ENCODE results near the gene NRDE2. TPM values are rescaled to one million over a fixed set of nuclear protein-coding genes. Genes with fewer than 3 reads are reported as not detected.
"Not testable (repeated sequence)": the region's sequence is repeated elsewhere in the genome, so short reads cannot be mapped to it uniquely, and the experiment has no call there.

NRDE2 gene
- polyA plus RNA-seq, 1 donor from 2014 or later = 9.5 TPM

DNA sequence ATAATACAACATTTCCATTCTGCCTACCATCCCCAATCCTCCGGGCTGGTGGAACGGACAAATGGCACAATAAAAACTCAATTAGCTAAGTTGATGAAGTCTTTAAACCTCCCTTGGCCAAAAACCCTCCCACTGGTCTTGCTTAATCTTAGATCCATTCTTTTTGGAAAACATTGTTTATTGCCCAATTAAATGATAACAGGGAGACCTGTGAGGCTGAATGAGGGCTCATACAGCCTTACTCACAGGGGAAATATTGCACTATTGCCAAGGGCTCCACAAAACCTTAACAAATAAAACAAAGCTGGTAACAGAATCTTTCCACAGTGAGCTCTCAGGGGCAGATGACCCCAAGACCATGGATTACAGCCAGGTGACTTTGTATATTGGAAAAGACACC is 83.1 kb downstream of the NRDE2 start:
- H3K36me3 ChIP-seq (ENCODE audit: insufficient read depth, low read length) = no peaks in the 10 kb centered on the region
- no peaks in the 10 kb centered on the region for H3K9me3 ChIP-seq (ENCODE audit: low read length)
- H3K4me2 ChIP-seq (ENCODE audit: low read length) = no peak overlapping the region
- no peak overlapping the region for H3K27ac ChIP-seq (ENCODE audit: low read length)
- no peaks in the 10 kb centered on the region for H3K79me2 ChIP-seq (replicated peaks; ENCODE audit: insufficient read depth, low read length)
- H3F3A ChIP-seq (ENCODE audit: insufficient read depth, low read length, poor library complexity, severe bottlenecking) = no peaks in the 10 kb centered on the region
- no peaks in the 10 kb centered on the region for H3K27me3 ChIP-seq (ENCODE audit: insufficient read depth, low read depth, low read length)
- no peak overlapping the region for H2AFZ ChIP-seq (ENCODE audit: low read depth, low read length)
- H4K20me1 ChIP-seq (ENCODE audit: insufficient read depth) = no peaks in the 10 kb centered on the region
- H3K4me3 ChIP-seq (ENCODE audit: low read length) = no peak overlapping the region
- no peaks in the 10 kb centered on the region for H3K9me2 ChIP-seq (ENCODE audit: insufficient read depth, low read length)
- no peak overlapping the region for H3K9ac ChIP-seq (ENCODE audit: low read length)
- no peak for TF ChIP-seq REST (IDR thresholded peaks at IDR 0.05; ENCODE audit: borderline replicate concordance)
- TF ChIP-seq SMC3 (conservative IDR thresholded peaks at IDR 0.05; ENCODE audit: poor library complexity) = no peak
- TF ChIP-seq, protein P1, sequence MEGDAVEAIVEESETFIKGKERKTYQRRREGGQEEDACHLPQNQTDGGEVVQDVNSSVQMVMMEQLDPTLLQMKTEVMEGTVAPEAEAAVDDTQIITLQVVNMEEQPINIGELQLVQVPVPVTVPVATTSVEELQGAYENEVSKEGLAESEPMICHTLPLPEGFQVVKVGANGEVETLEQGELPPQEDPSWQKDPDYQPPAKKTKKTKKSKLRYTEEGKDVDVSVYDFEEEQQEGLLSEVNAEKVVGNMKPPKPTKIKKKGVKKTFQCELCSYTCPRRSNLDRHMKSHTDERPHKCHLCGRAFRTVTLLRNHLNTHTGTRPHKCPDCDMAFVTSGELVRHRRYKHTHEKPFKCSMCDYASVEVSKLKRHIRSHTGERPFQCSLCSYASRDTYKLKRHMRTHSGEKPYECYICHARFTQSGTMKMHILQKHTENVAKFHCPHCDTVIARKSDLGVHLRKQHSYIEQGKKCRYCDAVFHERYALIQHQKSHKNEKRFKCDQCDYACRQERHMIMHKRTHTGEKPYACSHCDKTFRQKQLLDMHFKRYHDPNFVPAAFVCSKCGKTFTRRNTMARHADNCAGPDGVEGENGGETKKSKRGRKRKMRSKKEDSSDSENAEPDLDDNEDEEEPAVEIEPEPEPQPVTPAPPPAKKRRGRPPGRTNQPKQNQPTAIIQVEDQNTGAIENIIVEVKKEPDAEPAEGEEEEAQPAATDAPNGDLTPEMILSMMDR (IDR thresholded peaks at IDR 0.05; ENCODE audit: poor library complexity, severe bottlenecking) = no peak
- TF ChIP-seq MXI1 (conservative IDR thresholded peaks at IDR 0.05; ENCODE audit: poor library complexity, severe bottlenecking) = no peak
- no peak for TF ChIP-seq POLR2AphosphoS5 (IDR thresholded peaks at IDR 0.05)
- TF ChIP-seq EZH2 (IDR thresholded peaks at IDR 0.05; ENCODE audit: borderline replicate concordance, insufficient read depth, low read length, poor library complexity, severe bottlenecking) = no peak
- no peak for TF ChIP-seq EP300 (conservative IDR thresholded peaks at IDR 0.05; ENCODE audit: poor library complexity, severe bottlenecking)
- no peak for TF ChIP-seq TAF1 (IDR thresholded peaks at IDR 0.05; ENCODE audit: low read depth)
- no peak for TF ChIP-seq RAD21 (conservative IDR thresholded peaks at IDR 0.05)

- H3K4me3 ChIP-seq (ENCODE audit: low read length); H3F3A ChIP-seq (ENCODE audit: insufficient read depth, low read length, poor library complexity, severe bottlenecking); H3K4me2 ChIP-seq (ENCODE audit: low read length); H3K27ac ChIP-seq (ENCODE audit: low read length); H3K36me3 ChIP-seq (ENCODE audit: insufficient read depth, low read length); H3K79me2 ChIP-seq (replicated peaks; ENCODE audit: insufficient read depth, low read length); H3K27me3 ChIP-seq (ENCODE audit: insufficient read depth, low read depth, low read length); H3K9ac ChIP-seq (ENCODE audit: low read length); H3K9me3 ChIP-seq (ENCODE audit: low read length); H2AFZ ChIP-seq (ENCODE audit: low read depth, low read length); H3K9me2 ChIP-seq (ENCODE audit: insufficient read depth, low read length); H4K20me1 ChIP-seq (ENCODE audit: insufficient read depth): not testable (repeated sequence)
Observed at GRCh38 chr14:90247441-90247840, 84.3 kb downstream of the NRDE2 start.

GRCh38 chr14:90246936-90247335 is 84.8 kb downstream of the NRDE2 start:
- H3K4me3 ChIP-seq (ENCODE audit: low read length) = no peak overlapping the region
- no peaks in the 10 kb centered on the region for H4K20me1 ChIP-seq (ENCODE audit: insufficient read depth)
- H3K27me3 ChIP-seq (ENCODE audit: insufficient read depth, low read depth, low read length) = no peaks in the 10 kb centered on the region
- no peak overlapping the region for H2AFZ ChIP-seq (ENCODE audit: low read depth, low read length)
- no peaks in the 10 kb centered on the region for H3K9me3 ChIP-seq (ENCODE audit: low read length)
- TF ChIP-seq SMC3 (conservative IDR thresholded peaks at IDR 0.05; ENCODE audit: poor library complexity) (no peak), EP300 (conservative IDR thresholded peaks at IDR 0.05; ENCODE audit: poor library complexity, severe bottlenecking) (no peak), MXI1 (conservative IDR thresholded peaks at IDR 0.05; ENCODE audit: poor library complexity, severe bottlenecking) (no peak), POLR2AphosphoS5 (IDR thresholded peaks at IDR 0.05) (no peak), TAF1 (IDR thresholded peaks at IDR 0.05; ENCODE audit: low read depth) (no peak), EZH2 (IDR thresholded peaks at IDR 0.05; ENCODE audit: borderline replicate concordance, insufficient read depth, low read length, poor library complexity, severe bottlenecking) (no peak), REST (IDR thresholded peaks at IDR 0.05; ENCODE audit: borderline replicate concordance) (no peak), RAD21 (conservative IDR thresholded peaks at IDR 0.05) (no peak)
- TF ChIP-seq, protein P1 (IDR thresholded peaks at IDR 0.05; ENCODE audit: poor library complexity, severe bottlenecking) = no peak
- H3F3A ChIP-seq (ENCODE audit: insufficient read depth, low read length, poor library complexity, severe bottlenecking) = no peaks in the 10 kb centered on the region
- H3K27ac ChIP-seq (ENCODE audit: low read length) = no peak overlapping the region
- no peaks in the 10 kb centered on the region for H3K9me2 ChIP-seq (ENCODE audit: insufficient read depth, low read length)
- H3K36me3 ChIP-seq (ENCODE audit: insufficient read depth, low read length) = no peaks in the 10 kb centered on the region
- H3K4me2 ChIP-seq (ENCODE audit: low read length) = no peak overlapping the region
- no peak overlapping the region for H3K9ac ChIP-seq (ENCODE audit: low read length)
- no peaks in the 10 kb centered on the region for H3K79me2 ChIP-seq (replicated peaks; ENCODE audit: insufficient read depth, low read length)

Measured in neural cell (in vitro differentiated cells).